GM12891 (cell line): ENCODE results near the gene QRICH2.

Source experiments
- POLR2A ChIP-seq: IDR thresholded peaks from 2 replicates; pipeline ENCODE4 v1.6.1; 2011; ENCODE audit warnings: low read depth, low read length, control low read depth
- POLR2AphosphoS5 ChIP-seq: IDR thresholded peaks from 2 replicates; pipeline ENCODE4 v1.6.1; 2011; ENCODE audit warnings: low read depth, low read length, control low read depth

DNA sequence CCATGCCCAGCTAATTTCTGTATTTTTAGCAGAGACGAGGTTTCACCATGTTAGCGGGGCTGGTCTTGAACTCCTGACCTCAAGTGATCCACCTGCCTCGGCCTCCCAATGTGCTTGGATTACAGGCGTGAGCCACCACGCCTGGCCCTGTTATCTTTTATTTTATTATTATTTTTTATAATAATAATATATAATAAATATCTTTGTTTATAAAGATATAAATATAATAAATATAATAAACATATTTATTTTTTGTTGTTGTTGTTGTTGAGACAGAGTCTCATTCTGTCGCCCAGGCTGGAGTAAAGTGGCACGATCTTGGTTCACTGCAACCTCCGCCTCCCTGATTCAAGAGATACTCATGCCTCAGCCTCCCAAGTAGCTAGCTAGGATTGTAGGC is 60.8 kb downstream of the QRICH2 start:
- no peak for TF ChIP-seq POLR2A
- TF ChIP-seq POLR2AphosphoS5: no peak
